CD8-positive, alpha-beta memory T cell (primary cell): ENCODE data around the gene GRB7. TPM values are rescaled to one million over a fixed set of nuclear protein-coding genes. Genes with fewer than 3 reads are reported as not detected.

Experiments used
- polyA plus RNA-seq: library from polyadenylated mRNA; unstranded; fragments of 300-500 nt; fragmentation: Illumina TruSeq; gene quantifications from one replicate; pipeline ENCODE4 v1.2.3, GENCODE V29; 2021
- total RNA-seq, 2 experiments: library from RNA; stranded (reverse); gene quantifications; one replicate each; pipeline ENCODE4 v1.2.3, GENCODE V29; 2021

Gene GRB7
- total and polyA plus RNA-seq, 3 experiments from 2014 or later: not detected

Other genes starting within 250 kb of the GRB7 start
- gene NEUROD2, start 130.0 kb upstream of the GRB7 start, total RNA-seq: not detected
- gene NEUROD2, start 130.0 kb upstream of the GRB7 start, polyA plus RNA-seq: not detected
- gene PPP1R1B, start 111.0 kb upstream of the GRB7 start, total RNA-seq: not detected
- gene PPP1R1B, start 111.0 kb upstream of the GRB7 start, polyA plus RNA-seq: not detected
- 10 to 100 TPM; 71.4 to 74.1 TPM for gene STARD3, start 100.8 kb upstream of the GRB7 start, total RNA-seq
- 44.5 TPM for gene STARD3, start 100.8 kb upstream of the GRB7 start, polyA plus RNA-seq
- 1 to 10 TPM in 1 of 2 experiments, under 1 TPM in 1; 0.97 to 1.6 TPM for gene TCAP, start 72.6 kb upstream of the GRB7 start, total RNA-seq
- not detected for gene TCAP, start 72.6 kb upstream of the GRB7 start, polyA plus RNA-seq
- gene PNMT, start 69.5 kb upstream of the GRB7 start, total RNA-seq: not detected
- 0.39 TPM for gene PNMT, start 69.5 kb upstream of the GRB7 start, polyA plus RNA-seq
- 10 to 100 TPM; 11.8 to 12.1 TPM for gene PGAP3, start 49.9 kb upstream of the GRB7 start, total RNA-seq
- gene PGAP3, start 49.9 kb upstream of the GRB7 start, polyA plus RNA-seq: 22.4 TPM
- 1 to 10 TPM; 3.6 to 3.9 TPM for gene ERBB2, start 37.9 kb upstream of the GRB7 start, total RNA-seq
- 2.4 TPM for gene ERBB2, start 37.9 kb upstream of the GRB7 start, polyA plus RNA-seq
- 10 to 100 TPM; 42.3 to 46.2 TPM for gene MIEN1, start 7.4 kb upstream of the GRB7 start, total RNA-seq
- gene MIEN1, start 7.4 kb upstream of the GRB7 start, polyA plus RNA-seq: 114 TPM
- gene IKZF3, start 126.4 kb downstream of the GRB7 start, total RNA-seq: 100 to 1,000 TPM; 119 to 126 TPM
- 138 TPM for gene IKZF3, start 126.4 kb downstream of the GRB7 start, polyA plus RNA-seq
- under 1 TPM; 0.58 to 0.74 TPM for gene ZPBP2, start 130.3 kb downstream of the GRB7 start, total RNA-seq
- 0.09 TPM for gene ZPBP2, start 130.3 kb downstream of the GRB7 start, polyA plus RNA-seq
- gene GSDMB, start 180.7 kb downstream of the GRB7 start, total RNA-seq: 10 to 100 TPM; 14.0 to 14.8 TPM
- gene GSDMB, start 180.7 kb downstream of the GRB7 start, polyA plus RNA-seq: 1.3 TPM
- gene ORMDL3, start 189.7 kb downstream of the GRB7 start, total RNA-seq: 10 to 100 TPM; 73.6 to 76.4 TPM
- 217 TPM for gene ORMDL3, start 189.7 kb downstream of the GRB7 start, polyA plus RNA-seq
- gene LRRC3C, start 189.8 kb downstream of the GRB7 start, total RNA-seq: not detected
- gene LRRC3C, start 189.8 kb downstream of the GRB7 start, polyA plus RNA-seq: not detected
- not detected for gene GSDMA, start 225.1 kb downstream of the GRB7 start, total RNA-seq
- gene GSDMA, start 225.1 kb downstream of the GRB7 start, polyA plus RNA-seq: 0.14 TPM
- 100 to 1,000 TPM; 185 to 186 TPM for gene PSMD3, start 242.9 kb downstream of the GRB7 start, total RNA-seq
- 51.1 TPM for gene PSMD3, start 242.9 kb downstream of the GRB7 start, polyA plus RNA-seq